Gastrocnemius medialis (tissue), 4 donors: ENCODE data around the gene ZNF750. TPM values are rescaled to one million over a fixed set of nuclear protein-coding genes. Genes with fewer than 3 reads are reported as not detected.
A peak's percentile ranks its signal among the peaks of the same experiment; 100 is the strongest.

ENCODE experiments used
- ATAC-seq, 2 donors: fragments of 150-250 bp; one replicate each; pipeline ENCODE4 v1.9.1; 2016
- DNase-seq, 2 donors: peaks; one replicate each; pipeline ENCODE4 v3.0.0-alpha.2; 2019
- H3K27ac ChIP-seq, 4 donors: fragments of 200-600 bp; sonication (generic); 1 replicate in 1 of 4; 2 replicates in 3 of 4; pipeline ENCODE4 v1.5.1; 2016 to 2018; ENCODE audit warnings: mild to moderate bottlenecking in 2 of 4, moderate library complexity in 1 of 4
- H3K27me3 ChIP-seq, 3 donors: fragments of 200-600 bp; sonication (generic) in 2 of 3; 1 replicate in 1 of 3; 2 replicates in 2 of 3; pipeline versions ENCODE4 v1.5.1 to v1.6.0; 2016 to 2019; ENCODE audit warnings: mild to moderate bottlenecking in 1 of 3, moderate library complexity in 1 of 3
- H3K36me3 ChIP-seq, 2 donors: fragments of 200-600 bp; sonication (generic) in 1 of 2; one replicate each; pipeline ENCODE4 v1.5.1; 2017 to 2018
- H3K4me1 ChIP-seq, 2 donors: fragments of 200-600 bp; sonication (generic) in 1 of 2; one replicate each; pipeline ENCODE4 v1.5.1; 2016 to 2017; ENCODE audit warnings: mild to moderate bottlenecking in 2 of 2
- H3K4me3 ChIP-seq, 4 donors: fragments of 200-600 bp; sonication (generic) in 3 of 4; 1 replicate in 1 of 4; 2 replicates in 3 of 4; pipeline ENCODE4 v1.5.1; 2016 to 2019; ENCODE audit warnings: mild to moderate bottlenecking in 2 of 4
- H3K9me3 ChIP-seq, 3 donors: fragments of 200-600 bp; sonication (generic) in 2 of 3; 1 replicate in 1 of 3; 2 replicates in 2 of 3; pipeline ENCODE4 v1.5.1; 2016 to 2019
- POLR2A ChIP-seq, 2 donors: fragments of 450-650 bp; IDR thresholded peaks; one replicate each; pipeline ENCODE4 v1.6.1; 2017; ENCODE audit warnings: antibody characterized with exemption in 2 of 2, mild to moderate bottlenecking in 2 of 2, moderate library complexity in 2 of 2
- in situ Hi-C, 4 donors: fragments of 200-750 bp; cut with MboI; loops; one replicate each; pipeline versions ENCODE4 v1.15.0 to v1.8.0; 2017; ENCODE audit warnings: low sequenced_read_pairs in 4 of 4
- intact Hi-C: fragments of 100-400 bp; cut with DNase I; formaldehyde crosslinking; loops from one replicate; pipeline ENCODE4 v1.15.1; 2023; ENCODE audit warnings: low total_unique reads
- total RNA-seq, 4 donors: library from RNA; depleted of rRNA; stranded (reverse); fragments of >200 nt; gene quantifications; one replicate each; pipeline versions ENCODE4 v1.1.0 to v1.2.3, GENCODE V29; 2016
- TF ChIP-seq, protein P1 (sequence below), 5 experiments: fragments of 450-650 bp in 3 of 5; fragments of 200-600 bp in 2 of 5; sonication (generic) in 2 of 5; IDR thresholded peaks in 4 of 5; conservative IDR thresholded peaks in 1 of 5; 1 replicate in 4 of 5; 2 replicates in 1 of 5; pipeline ENCODE4 v1.5.1; 2016 to 2019; ENCODE audit warnings: antibody characterized with exemption in 5 of 5, mild to moderate bottlenecking in 3 of 5, moderate library complexity in 3 of 5

Gene ZNF750
- total RNA-seq, 4 donors from 2014 or later, result 2.5 to 17.8 (median 11.7) TPM

DNA sequence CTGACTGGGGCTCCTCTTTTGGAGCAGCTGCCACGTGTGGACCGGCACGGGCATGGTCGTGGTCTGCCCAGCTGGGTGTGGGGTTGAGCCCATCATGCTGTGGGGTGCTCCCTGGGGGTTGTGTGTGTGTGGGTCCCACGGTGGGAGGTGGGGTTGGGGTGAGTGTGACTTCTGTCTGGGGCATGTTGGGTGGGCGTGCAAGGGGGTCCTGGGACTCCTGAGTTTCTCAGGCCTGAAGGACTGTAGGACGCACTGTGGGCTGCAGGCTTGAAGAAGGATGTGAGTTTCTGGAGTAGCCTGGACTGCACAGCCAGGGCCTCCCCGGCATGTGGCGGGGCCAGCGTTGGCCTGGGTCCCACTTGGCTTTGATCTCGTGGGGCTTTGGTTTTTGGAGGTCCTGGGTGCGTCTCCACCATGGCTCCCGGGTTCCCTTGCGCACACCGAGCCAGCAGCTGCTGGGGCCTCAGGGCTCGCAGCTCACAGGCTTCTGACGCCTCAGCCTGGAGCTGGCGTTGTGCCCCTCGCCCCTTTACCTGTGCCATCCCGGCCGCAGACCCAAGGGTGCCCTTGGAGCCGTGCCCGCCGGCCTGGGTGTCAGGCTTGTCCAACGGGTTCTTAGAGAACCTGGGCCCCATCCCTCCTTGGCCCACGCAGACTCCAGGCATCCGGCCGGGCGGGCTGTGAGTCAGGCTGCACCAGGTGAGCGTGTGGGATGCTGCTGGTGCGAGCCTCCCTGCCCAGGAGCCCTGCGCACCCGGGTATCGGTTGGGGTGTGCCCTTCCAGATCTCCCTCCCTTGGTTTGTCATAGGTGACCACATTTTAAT lies 34.4 kb upstream of the ZNF750 start:
- intact Hi-C loops, result no loop called here
- in situ Hi-C loops, result no loop called here
- TF ChIP-seq, protein P1, sequence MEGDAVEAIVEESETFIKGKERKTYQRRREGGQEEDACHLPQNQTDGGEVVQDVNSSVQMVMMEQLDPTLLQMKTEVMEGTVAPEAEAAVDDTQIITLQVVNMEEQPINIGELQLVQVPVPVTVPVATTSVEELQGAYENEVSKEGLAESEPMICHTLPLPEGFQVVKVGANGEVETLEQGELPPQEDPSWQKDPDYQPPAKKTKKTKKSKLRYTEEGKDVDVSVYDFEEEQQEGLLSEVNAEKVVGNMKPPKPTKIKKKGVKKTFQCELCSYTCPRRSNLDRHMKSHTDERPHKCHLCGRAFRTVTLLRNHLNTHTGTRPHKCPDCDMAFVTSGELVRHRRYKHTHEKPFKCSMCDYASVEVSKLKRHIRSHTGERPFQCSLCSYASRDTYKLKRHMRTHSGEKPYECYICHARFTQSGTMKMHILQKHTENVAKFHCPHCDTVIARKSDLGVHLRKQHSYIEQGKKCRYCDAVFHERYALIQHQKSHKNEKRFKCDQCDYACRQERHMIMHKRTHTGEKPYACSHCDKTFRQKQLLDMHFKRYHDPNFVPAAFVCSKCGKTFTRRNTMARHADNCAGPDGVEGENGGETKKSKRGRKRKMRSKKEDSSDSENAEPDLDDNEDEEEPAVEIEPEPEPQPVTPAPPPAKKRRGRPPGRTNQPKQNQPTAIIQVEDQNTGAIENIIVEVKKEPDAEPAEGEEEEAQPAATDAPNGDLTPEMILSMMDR (IDR thresholded peaks at IDR 0.05 in 4 of 5, conservative IDR thresholded peaks at IDR 0.05 in 1 of 5), result no peak
- no peak for TF ChIP-seq POLR2A (IDR thresholded peaks at IDR 0.05)
- Histone ChIP-seq H3K4me1 (peaks cover 19 to 29% of the 10 kb centered on the region in 2 donors), H3K4me3 (no peak overlapping the region), H3K27ac (peak overlapping the region in 1 of 4 donors; percentile 80), H3K9me3 (no peaks in the 10 kb centered on the region), H3K27me3 (no peaks in the 10 kb centered on the region), H3K36me3 (peaks cover 0 to 11% of the 10 kb centered on the region in 2 donors)
- ATAC-seq, result no peak
- DNase-seq, result no peak

DNA sequence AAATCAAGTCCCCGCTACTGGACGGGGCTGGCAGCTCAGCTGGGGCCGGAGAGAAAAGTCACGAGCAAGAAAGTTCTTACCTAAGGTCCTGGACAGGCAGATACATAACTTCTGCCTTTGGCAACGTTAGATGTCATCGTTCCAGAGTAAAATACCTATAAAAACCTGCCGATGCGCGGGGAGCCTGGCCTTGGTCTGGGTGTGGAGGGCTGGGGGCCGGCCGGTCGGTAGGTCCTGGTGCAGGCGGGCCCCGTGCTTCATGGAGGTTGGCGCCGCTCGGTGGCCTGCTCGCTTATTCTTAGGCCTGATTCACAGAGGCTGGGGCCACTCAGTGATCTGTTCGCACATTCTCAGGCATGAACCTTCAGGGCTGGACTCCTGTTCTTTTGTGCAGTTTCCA lies 33.7 kb upstream of the ZNF750 start:
- no peaks in the 10 kb centered on the region for H3K9me3 ChIP-seq
- H3K27ac ChIP-seq, result peak overlapping the region in 1 of 4 donors; percentile 65
- H3K4me1 ChIP-seq, result peaks cover 19 to 29% of the 10 kb centered on the region in 2 donors
- DNase-seq, result no peak
- TF ChIP-seq, protein P1 (IDR thresholded peaks at IDR 0.05 in 4 of 5, conservative IDR thresholded peaks at IDR 0.05 in 1 of 5), result no peak
- in situ Hi-C loops, result no loop called here
- H3K27me3 ChIP-seq, result no peaks in the 10 kb centered on the region
- H3K36me3 ChIP-seq, result peaks cover 0 to 11% of the 10 kb centered on the region in 2 donors
- intact Hi-C loops, result no loop called here
- no peak overlapping the region for H3K4me3 ChIP-seq
- ATAC-seq, result no peak

DNA sequence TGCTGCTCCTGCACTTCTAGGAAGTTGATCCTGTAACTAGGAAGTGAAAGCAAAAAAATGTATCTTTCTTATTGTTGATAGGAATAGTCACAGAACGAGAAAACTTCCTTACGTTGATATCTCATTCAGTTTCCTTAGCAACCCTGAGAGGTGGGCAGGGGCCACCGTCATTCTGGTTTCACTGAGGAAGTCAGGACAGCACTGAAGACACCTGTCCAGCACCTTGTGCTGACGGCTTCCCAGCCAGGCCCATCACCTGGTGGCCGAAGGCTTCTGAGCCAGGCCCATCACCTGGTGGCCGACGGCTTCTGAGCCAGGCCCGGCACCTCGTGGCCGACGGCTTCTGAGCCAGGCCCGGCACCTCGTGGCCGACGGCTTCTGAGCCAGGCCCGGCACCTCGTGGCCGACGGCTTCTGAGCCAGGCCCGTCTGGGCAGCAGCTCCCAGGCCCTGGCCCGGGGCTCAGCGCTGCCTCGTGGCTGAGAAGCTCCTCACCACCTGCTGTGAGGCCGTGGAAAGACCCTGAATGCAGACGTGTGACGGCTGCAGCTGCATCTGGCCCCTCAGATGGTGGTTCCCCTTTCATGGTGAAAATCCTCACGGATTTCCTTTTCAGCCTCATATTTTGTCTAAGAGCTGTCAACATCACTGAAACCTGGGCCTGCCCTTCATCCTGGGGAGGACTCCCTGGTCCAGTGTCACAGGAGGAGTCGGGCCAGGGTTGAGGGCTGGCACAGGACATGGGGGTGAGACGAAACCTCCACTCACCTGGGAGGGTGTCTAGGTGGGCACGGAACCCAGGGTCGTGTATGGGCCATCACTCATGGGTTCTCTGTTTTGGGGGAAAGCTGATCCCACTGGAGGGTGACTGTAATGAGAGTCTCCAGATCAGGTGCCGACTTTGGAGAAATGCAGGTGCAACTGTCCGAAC lies 33.0 kb upstream of the ZNF750 start:
- in situ Hi-C loops, result no loop called here
- no peak for ATAC-seq
- Histone ChIP-seq H3K4me1 (peaks cover 19 to 27% of the 10 kb centered on the region in 2 donors), H3K4me3 (no peak overlapping the region), H3K36me3 (peaks cover 0 to 11% of the 10 kb centered on the region in 2 donors), H3K27ac (peak overlapping the region in 3 of 4 donors; percentile 40 to 73 (median 65)), H3K27me3 (no peaks in the 10 kb centered on the region), H3K9me3 (no peaks in the 10 kb centered on the region)
- no peak for DNase-seq
- TF ChIP-seq POLR2A (IDR thresholded peaks at IDR 0.05), result no peak
- TF ChIP-seq, protein P1 (IDR thresholded peaks at IDR 0.05 in 4 of 5, conservative IDR thresholded peaks at IDR 0.05 in 1 of 5), result no peak
- intact Hi-C loops, result no loop called here

DNA sequence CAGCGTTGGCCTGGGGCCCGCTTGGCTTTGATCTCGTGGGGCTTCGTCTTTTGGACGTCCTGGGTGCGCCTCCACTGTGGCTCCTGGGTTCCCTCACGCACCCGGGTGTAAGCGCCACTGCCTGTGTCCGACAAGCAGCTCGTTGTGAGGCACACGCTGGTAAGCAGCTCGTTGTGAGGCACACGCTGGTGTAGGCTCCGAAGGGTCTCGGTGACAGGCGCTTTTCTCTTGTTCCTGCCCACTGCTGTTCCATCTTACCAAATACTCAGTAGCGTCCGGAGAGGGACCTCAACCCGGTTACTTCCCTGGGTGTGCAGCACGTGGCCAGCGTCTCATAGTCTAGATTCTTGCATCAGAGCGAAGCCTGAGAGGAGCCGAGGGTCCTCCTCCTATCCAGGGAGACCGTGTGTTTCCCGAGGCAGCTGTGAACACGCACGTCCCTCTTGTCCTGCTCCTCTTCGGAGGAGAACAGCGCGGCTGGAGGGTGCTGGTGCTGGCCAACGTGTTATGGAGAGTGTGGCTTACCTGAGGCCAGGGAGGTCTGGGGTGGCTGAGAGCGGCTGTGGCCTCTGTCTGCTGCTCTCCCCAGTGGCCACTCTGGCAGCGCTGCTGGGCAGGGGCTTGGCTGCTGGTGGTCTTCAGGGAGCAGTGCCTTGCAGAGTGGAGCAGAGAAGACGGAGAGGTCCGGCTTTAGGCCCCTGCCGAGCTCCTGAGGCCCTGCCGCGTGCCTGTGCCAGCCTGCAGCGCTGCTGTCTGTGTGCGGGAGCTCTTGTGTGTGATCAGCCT lies 32.1 kb upstream of the ZNF750 start:
- Histone ChIP-seq H3K4me3 (no peak overlapping the region), H3K4me1 (peaks cover 14 to 27% of the 10 kb centered on the region in 2 donors), H3K9me3 (no peaks in the 10 kb centered on the region), H3K36me3 (peaks cover 0 to 11% of the 10 kb centered on the region in 2 donors), H3K27ac (peak overlapping the region; percentile 40 to 73 (median 54)), H3K27me3 (no peaks in the 10 kb centered on the region)
- in situ Hi-C loops, result no loop called here
- DNase-seq (no peak), ATAC-seq (no peak)
- intact Hi-C loops, result no loop called here
- TF ChIP-seq, protein P1 (IDR thresholded peaks at IDR 0.05 in 4 of 5, conservative IDR thresholded peaks at IDR 0.05 in 1 of 5), result no peak
- no peak for TF ChIP-seq POLR2A (IDR thresholded peaks at IDR 0.05)
